NT2/D1 (cell line): Measurements from ENCODE around the gene MORN4.

Experiments used
- YY1 ChIP-seq: IDR thresholded peaks from 2 replicates; pipeline ENCODE4 v1.6.1; 2011; ENCODE audit not compliant: insufficient read length, insufficient read depth
- ZNF274 ChIP-seq: IDR thresholded peaks from 2 replicates; pipeline ENCODE4 v1.6.1; 2011; ENCODE audit warnings: mild to moderate bottlenecking, low read depth, low read length

DNA sequence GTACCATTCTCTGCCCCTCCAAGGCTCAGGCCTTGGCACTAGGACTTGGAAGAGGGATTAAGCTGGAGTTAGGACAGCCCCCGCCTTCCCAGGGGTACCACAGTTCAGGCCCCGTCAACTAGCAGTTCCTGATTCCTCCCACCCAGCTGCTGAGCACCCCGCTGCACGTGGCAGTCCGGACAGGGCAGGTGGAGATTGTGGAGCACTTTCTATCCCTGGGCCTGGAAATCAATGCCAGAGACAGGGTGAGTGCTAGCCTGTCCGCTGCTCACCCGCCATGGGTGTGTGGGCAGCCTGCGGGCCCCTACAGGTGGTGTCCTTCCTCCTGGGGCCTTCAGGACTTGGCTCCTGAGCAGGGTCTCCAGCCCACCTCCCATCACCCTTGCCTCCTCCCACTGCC is 51.1 kb downstream of the MORN4 start:
- TF ChIP-seq YY1, result no peak
- TF ChIP-seq ZNF274, result no peak
